K562 (cell line): ENCODE results near the gene NUP160. TPM values are rescaled to one million over a fixed set of nuclear protein-coding genes. Genes with fewer than 3 reads are reported as not detected.
A peak's percentile ranks its signal among the peaks of the same experiment; 100 is the strongest.

ENCODE experiments used
- C11orf30 ChIP-seq: fragments of 450-650 bp; IDR thresholded peaks from 2 replicates; pipeline ENCODE4 v1.6.1; 2016; ENCODE audit warnings: low read depth, mild to moderate bottlenecking
- ELF1 ChIP-seq: fragments of 200-800 bp; sonication (Bioruptor generic); IDR thresholded peaks from 2 replicates; pipeline ENCODE4 v1.6.1; 2016; ENCODE audit warnings: missing genetic modification characterization, missing compliant biosample characterization
- IRF2 ChIP-seq: sonication (generic); formaldehyde crosslinking; IDR thresholded peaks from 2 replicates; pipeline ENCODE4 v1.8.1; 2022; ENCODE audit warnings: mild to moderate bottlenecking, missing genetic modification reagents
- KLF16 ChIP-seq: IDR thresholded peaks from 2 replicates; pipeline ENCODE4 v1.6.1; 2016; ENCODE audit warnings: antibody characterized with exemption
- MCM5 ChIP-seq: fragments of 450-650 bp; IDR thresholded peaks from 2 replicates; pipeline ENCODE4 v1.6.1; 2016; ENCODE audit warnings: low read depth
- MTA1 ChIP-seq: fragments of 450-650 bp; IDR thresholded peaks from 2 replicates; pipeline ENCODE4 v1.6.1; 2017; ENCODE audit warnings: borderline replicate concordance
- NFRKB ChIP-seq: fragments of 450-650 bp; IDR thresholded peaks from 2 replicates; pipeline ENCODE4 v1.6.1; 2016; ENCODE audit warnings: low read depth
- PCBP2 ChIP-seq: fragments of 200-400 bp; formaldehyde crosslinking; IDR thresholded peaks from 2 replicates; pipeline ENCODE4 v1.6.1; 2018; ENCODE audit warnings: low read length, low read depth, mild to moderate bottlenecking, moderate library complexity; ENCODE audit not compliant: poor library complexity, severe bottlenecking
- ZC3H4 ChIP-seq: sonication (generic); formaldehyde crosslinking; IDR thresholded peaks from 2 replicates; pipeline ENCODE4 v1.9.0; 2021; ENCODE audit warnings: missing genetic modification reagents, borderline replicate concordance
- ZNF197 ChIP-seq: fragments of 200-800 bp; sonication (Bioruptor generic); IDR thresholded peaks from 2 replicates; pipeline ENCODE4 v1.6.1; 2016; ENCODE audit warnings: low read depth, missing genetic modification characterization, missing compliant biosample characterization
- ZNF263 ChIP-seq: sonication (generic); formaldehyde crosslinking; IDR thresholded peaks from 2 replicates; pipeline ENCODE4 v1.8.0; 2022; ENCODE audit warnings: mild to moderate bottlenecking, missing genetic modification reagents, borderline replicate concordance
- ZNF77 ChIP-seq: fragments of 250-450 bp; sonication (Bioruptor Pico); IDR thresholded peaks from 2 replicates; pipeline ENCODE4 v1.5.0; 2020
- polyA plus RNA-seq, 8 experiments: library from polyadenylated mRNA; depleted of rRNA in 4 of 8; stranded (reverse) in 5 of 8; unstranded in 3 of 8; fragments of >200 nt; fragmentation: Nextera tagmentation in 2 of 8; fragmentation: Illumina TruSeq in 1 of 8; extraction: Ambion mirVana in 2 of 8; extraction: Trizol in 1 of 8; gene quantifications; 2 replicates each; pipeline versions ENCODE4 v1.2.1 to v1.2.3, GENCODE V29; 2011 to 2014; ENCODE audit warnings: inconsistent platforms in 1 of 8, missing spikeins in 1 of 8
- total RNA-seq, 7 experiments: library from RNA; depleted of rRNA in 6 of 7; stranded (reverse); fragments of >200 nt in 6 of 7; fragmentation: Illumina TruSeq in 2 of 7; extraction: Trizol in 2 of 7; gene quantifications; 2 replicates each; pipeline versions ENCODE4 v1.2.1 to v1.2.3, GENCODE V29; 2011 to 2021; ENCODE audit warnings: low replicate concordance in 1 of 7
- TF ChIP-seq, protein P1 (sequence below), 2 experiments: fragments of 450-650 bp in 1 of 2; sonication (generic) in 1 of 2; formaldehyde crosslinking in 1 of 2; IDR thresholded peaks; 2 replicates each; pipeline versions ENCODE4 v1.7.1 to v1.9.0; 2016 to 2022; ENCODE audit warnings: inconsistent platforms in 1 of 2, mild to moderate bottlenecking in 1 of 2, missing genetic modification reagents in 1 of 2
- TF ChIP-seq, protein P2 (sequence below), 2 experiments: fragments of 150-350 bp in 1 of 2; IDR thresholded peaks; 2 replicates each; pipeline ENCODE4 v1.6.1; 2012 to 2016; ENCODE audit warnings: low read depth in 2 of 2, low read length in 2 of 2, mild to moderate bottlenecking in 1 of 2, moderate library complexity in 1 of 2

NUP160 gene
- total and polyA plus RNA-seq, 9 of the 15 experiments (the other 6 are each of a cell fraction or from before 2014, with no cell fraction given): 41.5 to 112 (median 65.0) TPM

DNA sequence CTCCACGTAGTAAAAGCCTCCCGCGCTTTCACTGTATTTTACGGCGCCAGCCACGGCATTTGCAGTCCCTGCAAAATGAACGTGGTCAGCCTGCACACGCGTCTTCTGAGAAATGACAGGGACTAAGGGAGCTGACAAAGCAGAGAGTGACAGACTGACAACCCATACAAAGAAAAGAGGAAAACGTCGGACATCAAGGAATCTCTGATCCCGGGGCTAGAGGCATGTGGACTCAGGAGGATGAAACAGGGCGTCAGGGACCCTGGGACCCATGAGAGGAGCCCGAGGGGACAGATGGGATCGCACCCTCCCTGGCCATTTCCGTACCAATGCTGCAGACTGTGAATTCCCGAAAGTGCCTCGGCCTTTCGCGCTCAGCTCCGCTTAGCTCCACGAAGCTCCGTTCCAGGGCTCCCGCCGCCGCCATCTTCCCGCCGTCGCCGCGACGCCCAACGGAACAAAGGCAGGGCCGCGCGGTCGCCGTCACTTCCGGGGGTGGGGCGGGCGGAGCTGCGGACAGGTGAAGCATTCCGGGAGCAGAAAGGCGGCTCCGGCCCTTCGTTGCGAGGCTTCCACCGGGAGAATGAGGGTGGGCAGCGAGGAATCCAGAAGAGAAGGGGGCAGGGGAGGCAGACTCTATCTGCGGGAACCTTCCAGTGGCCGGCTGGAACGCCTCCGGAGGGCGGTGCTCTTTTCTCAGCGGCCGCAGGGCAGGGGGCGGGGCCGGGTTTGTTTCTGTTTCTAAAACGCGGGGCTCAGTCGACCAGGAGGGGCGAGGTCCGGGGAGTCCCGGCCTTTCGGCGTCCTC is at the start of gene NUP160 (continued):
- TF ChIP-seq ZNF263 (CRISPR knock-in tag) (no peak), KLF16 (0 out of 2 replicates have a peak, but pooled peaks have one; percentile 16), ZNF197 (CRISPR knock-in tag) (no peak), MCM5 (no peak), ZNF77 (CRISPR knock-in tag) (no peak), IRF2 (CRISPR knock-in tag) (no peak), MTA1 (peak; percentile 62; the same call in 1 of the 2 replicates), NFRKB (peak; percentile 88), C11orf30 (peak; percentile 99), PCBP2 (no peak), ZC3H4 (CRISPR knock-in tag) (no peak), ELF1 (tag) (peak; percentile 60; the same call in 1 of the 2 replicates)
- TF ChIP-seq, protein P1, sequence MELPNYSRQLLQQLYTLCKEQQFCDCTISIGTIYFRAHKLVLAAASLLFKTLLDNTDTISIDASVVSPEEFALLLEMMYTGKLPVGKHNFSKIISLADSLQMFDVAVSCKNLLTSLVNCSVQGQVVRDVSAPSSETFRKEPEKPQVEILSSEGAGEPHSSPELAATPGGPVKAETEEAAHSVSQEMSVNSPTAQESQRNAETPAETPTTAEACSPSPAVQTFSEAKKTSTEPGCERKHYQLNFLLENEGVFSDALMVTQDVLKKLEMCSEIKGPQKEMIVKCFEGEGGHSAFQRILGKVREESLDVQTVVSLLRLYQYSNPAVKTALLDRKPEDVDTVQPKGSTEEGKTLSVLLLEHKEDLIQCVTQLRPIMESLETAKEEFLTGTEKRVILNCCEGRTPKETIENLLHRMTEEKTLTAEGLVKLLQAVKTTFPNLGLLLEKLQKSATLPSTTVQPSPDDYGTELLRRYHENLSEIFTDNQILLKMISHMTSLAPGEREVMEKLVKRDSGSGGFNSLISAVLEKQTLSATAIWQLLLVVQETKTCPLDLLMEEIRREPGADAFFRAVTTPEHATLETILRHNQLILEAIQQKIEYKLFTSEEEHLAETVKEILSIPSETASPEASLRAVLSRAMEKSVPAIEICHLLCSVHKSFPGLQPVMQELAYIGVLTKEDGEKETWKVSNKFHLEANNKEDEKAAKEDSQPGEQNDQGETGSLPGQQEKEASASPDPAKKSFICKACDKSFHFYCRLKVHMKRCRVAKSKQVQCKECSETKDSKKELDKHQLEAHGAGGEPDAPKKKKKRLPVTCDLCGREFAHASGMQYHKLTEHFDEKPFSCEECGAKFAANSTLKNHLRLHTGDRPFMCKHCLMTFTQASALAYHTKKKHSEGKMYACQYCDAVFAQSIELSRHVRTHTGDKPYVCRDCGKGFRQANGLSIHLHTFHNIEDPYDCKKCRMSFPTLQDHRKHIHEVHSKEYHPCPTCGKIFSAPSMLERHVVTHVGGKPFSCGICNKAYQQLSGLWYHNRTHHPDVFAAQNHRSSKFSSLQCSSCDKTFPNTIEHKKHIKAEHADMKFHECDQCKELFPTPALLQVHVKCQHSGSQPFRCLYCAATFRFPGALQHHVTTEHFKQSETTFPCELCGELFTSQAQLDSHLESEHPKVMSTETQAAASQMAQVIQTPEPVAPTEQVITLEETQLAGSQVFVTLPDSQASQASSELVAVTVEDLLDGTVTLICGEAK (IDR thresholded peaks at IDR 0.05): peak; percentile 89
- TF ChIP-seq, protein P1 (CRISPR knock-in tag; IDR thresholded peaks at IDR 0.05): no peak
- TF ChIP-seq, protein P2, sequence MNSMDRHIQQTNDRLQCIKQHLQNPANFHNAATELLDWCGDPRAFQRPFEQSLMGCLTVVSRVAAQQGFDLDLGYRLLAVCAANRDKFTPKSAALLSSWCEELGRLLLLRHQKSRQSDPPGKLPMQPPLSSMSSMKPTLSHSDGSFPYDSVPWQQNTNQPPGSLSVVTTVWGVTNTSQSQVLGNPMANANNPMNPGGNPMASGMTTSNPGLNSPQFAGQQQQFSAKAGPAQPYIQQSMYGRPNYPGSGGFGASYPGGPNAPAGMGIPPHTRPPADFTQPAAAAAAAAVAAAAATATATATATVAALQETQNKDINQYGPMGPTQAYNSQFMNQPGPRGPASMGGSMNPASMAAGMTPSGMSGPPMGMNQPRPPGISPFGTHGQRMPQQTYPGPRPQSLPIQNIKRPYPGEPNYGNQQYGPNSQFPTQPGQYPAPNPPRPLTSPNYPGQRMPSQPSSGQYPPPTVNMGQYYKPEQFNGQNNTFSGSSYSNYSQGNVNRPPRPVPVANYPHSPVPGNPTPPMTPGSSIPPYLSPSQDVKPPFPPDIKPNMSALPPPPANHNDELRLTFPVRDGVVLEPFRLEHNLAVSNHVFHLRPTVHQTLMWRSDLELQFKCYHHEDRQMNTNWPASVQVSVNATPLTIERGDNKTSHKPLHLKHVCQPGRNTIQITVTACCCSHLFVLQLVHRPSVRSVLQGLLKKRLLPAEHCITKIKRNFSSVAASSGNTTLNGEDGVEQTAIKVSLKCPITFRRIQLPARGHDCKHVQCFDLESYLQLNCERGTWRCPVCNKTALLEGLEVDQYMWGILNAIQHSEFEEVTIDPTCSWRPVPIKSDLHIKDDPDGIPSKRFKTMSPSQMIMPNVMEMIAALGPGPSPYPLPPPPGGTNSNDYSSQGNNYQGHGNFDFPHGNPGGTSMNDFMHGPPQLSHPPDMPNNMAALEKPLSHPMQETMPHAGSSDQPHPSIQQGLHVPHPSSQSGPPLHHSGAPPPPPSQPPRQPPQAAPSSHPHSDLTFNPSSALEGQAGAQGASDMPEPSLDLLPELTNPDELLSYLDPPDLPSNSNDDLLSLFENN (IDR thresholded peaks at IDR 0.05; ENCODE audit: low read depth in 2 of 2, low read length in 2 of 2): peak in 1 of 2 experiments; percentile 48; a peak in 1 of 4 replicates
